Activated CD4-positive, alpha-beta memory T cell treated with anti-CD3 and anti-CD28 coated beads, Interleukin-2, amount 10 ng/mL, durations not matched to agents 7 days and 5 days (primary cell): Measurements from ENCODE around the gene TJP1. TPM values are rescaled to one million over a fixed set of nuclear protein-coding genes. Genes with fewer than 3 reads are reported as not detected.
"Not testable (repeated sequence)": the region's sequence is repeated elsewhere in the genome, so short reads cannot be mapped to it uniquely, and the experiment has no call there.

Experiments used
- CTCF ChIA-PET: fragments of 350-600 bp; sonication (Branson Sonifier 250); formaldehyde crosslinking; loops from one replicate; lab custom pipeline; 2021; ENCODE audit warnings: antibody characterized with exemption, inconsistent platforms; lab: Charles Lee
- POLR2A ChIA-PET: fragments of 350-600 bp; sonication (Branson Sonifier 250); formaldehyde crosslinking; loops from one replicate; lab custom pipeline; 2021; ENCODE audit warnings: antibody characterized with exemption; lab: Charles Lee
- DNase-seq: peaks from one replicate; pipeline ENCODE4 v3.0.0-alpha.2; 2020
- H3K27ac Mint-ChIP-seq: one replicate; pipeline ENCODE4 v1.8.0; 2021; ENCODE audit warnings: mild to moderate bottlenecking, mixed read lengths
- H3K27me3 Mint-ChIP-seq: one replicate; pipeline ENCODE4 v1.8.0; 2021; ENCODE audit warnings: mixed read lengths
- H3K36me3 Mint-ChIP-seq: one replicate; pipeline ENCODE4 v1.8.0; 2021; ENCODE audit warnings: low read depth, mixed read lengths
- H3K4me1 Mint-ChIP-seq: one replicate; pipeline ENCODE4 v1.8.0; 2021; ENCODE audit warnings: mixed read lengths
- H3K4me3 Mint-ChIP-seq: one replicate; pipeline ENCODE4 v1.8.0; 2021; ENCODE audit warnings: mild to moderate bottlenecking, mixed read lengths
- H3K9me3 Mint-ChIP-seq: one replicate; pipeline ENCODE4 v1.8.0; 2021; ENCODE audit warnings: mixed read lengths
- total RNA-seq, 2 experiments: library from RNA; stranded (reverse); gene quantifications; one replicate each; pipeline ENCODE4 v1.2.3, GENCODE V29; 2021

The TJP1 gene
- total RNA-seq, 2 experiments from 2014 or later, result not detected

GRCh38 chr15:29778382-29778781, 43.9 kb downstream of the TJP1 start:
- H3K9me3 Mint-ChIP-seq, result no peaks in the 10 kb centered on the region
- no peak for DNase-seq
- no peaks in the 10 kb centered on the region for H3K4me1 Mint-ChIP-seq
- ChIA-PET POLR2A (no interaction called here), CTCF (no interaction called here)
- no peak overlapping the region for H3K4me3 Mint-ChIP-seq
- no peak overlapping the region for H3K27ac Mint-ChIP-seq
- H3K27me3 Mint-ChIP-seq, result peaks cover 5% of the 10 kb centered on the region
- H3K36me3 Mint-ChIP-seq, result no peaks in the 10 kb centered on the region

DNA sequence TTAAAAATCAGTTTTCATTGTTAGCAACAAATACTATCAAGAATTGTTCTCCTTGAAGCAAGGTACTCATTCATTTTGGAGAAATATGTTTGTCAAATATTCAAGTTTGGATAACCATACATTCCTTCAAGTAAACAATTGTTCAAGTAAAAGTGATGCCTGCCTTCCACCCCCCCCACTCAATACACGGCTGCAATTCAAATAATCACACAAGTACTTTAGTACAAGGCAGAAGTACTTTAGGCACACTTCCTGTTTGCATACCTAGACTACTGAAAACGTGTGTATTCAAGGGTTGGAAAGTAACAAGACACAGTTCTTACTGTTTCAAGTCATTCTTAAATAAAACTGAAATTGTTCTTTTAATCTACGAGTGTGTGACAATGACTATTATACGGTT, 45.4 kb downstream of the TJP1 start:
- Mint-ChIP-seq H3K27me3 (peaks cover 5% of the 10 kb centered on the region), H3K4me1 (no peaks in the 10 kb centered on the region), H3K4me3 (no peak overlapping the region), H3K36me3 (no peaks in the 10 kb centered on the region), H3K27ac (no peak overlapping the region), H3K9me3 (no peaks in the 10 kb centered on the region)
- DNase-seq, result no peak
- ChIA-PET CTCF (no interaction called here), POLR2A (no interaction called here)

DNA sequence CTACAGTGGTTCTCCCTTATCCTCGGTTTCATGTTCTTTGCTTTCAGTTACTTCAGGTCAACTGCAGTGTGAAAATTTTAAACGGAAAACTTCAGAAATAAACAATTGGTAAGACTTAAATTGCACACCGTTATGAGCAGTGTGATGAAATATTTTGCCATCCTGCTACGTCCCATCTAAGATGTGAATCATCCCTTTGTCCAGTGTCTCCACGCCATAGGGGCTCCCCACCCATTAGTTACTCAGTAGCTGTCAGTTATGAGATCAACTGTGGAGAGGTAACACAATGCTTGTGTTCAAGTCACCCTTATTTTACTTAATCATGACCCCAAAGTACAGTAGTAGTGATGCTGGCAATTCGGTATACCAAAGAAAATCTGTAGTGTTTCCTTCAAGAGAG, 47.4 kb downstream of the TJP1 start:
- no peaks in the 10 kb centered on the region for H3K27me3 Mint-ChIP-seq
- H3K27ac Mint-ChIP-seq, result no peak overlapping the region

DNA sequence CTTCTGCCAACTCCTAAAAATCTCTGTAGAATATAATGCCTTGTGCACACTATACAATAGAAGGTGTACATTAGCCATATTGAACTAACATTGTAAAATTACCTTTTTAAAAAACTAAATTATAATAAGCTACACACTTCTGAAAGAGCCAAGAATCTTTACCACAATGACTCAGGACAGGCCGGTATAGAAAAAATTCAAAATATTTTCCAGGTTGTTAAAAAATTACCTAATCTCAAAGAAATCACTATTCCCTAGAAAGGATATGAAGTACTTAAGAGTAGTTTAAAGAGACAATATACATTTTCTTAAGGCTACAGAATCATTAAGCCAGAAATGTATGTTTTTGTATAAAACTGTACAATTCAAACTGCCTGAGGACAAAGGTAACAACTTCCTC, 48.5 kb downstream of the TJP1 start:
- Mint-ChIP-seq H3K36me3 (no peaks in the 10 kb centered on the region), H3K27me3 (no peaks in the 10 kb centered on the region), H3K27ac (no peak overlapping the region), H3K4me1 (no peaks in the 10 kb centered on the region), H3K4me3 (no peak overlapping the region), H3K9me3 (no peaks in the 10 kb centered on the region)
- CTCF ChIA-PET, result no interaction called here
- no peak for DNase-seq
- POLR2A ChIA-PET, result no interaction called here

More for the DNA sequence above, 47.4 kb downstream of the TJP1 start:
- POLR2A ChIA-PET, result no interaction called here
- Mint-ChIP-seq H3K4me1 (no peaks in the 10 kb centered on the region), H3K4me3 (no peak overlapping the region), H3K36me3 (no peaks in the 10 kb centered on the region), H3K9me3 (no peaks in the 10 kb centered on the region)
- DNase-seq, result no peak
- CTCF ChIA-PET, result no interaction called here

DNA sequence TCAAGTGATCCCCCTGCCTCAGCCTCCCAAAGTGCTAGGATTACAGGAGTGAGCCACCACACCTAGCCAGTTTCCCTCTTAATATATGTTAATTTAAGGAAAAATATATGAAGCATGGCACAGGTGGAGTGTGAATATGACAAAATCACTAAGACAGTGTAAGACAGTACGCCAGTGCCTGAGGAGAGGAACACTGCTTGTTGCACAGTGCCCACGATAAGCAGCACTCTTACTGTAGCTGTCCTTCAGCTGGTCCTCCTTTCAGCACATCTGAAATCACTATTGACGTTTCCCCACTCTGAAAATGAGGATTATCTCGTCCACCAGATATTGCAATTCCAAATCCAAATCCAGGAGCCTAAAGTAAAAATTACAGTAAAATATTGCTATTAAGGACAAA, 49.3 kb downstream of the TJP1 start:
- Mint-ChIP-seq H3K27ac (no peak overlapping the region), H3K9me3 (no peaks in the 10 kb centered on the region), H3K27me3 (no peaks in the 10 kb centered on the region), H3K4me1 (no peaks in the 10 kb centered on the region), H3K36me3 (no peaks in the 10 kb centered on the region), H3K4me3 (no peak overlapping the region)
- no peak for DNase-seq
- POLR2A ChIA-PET, result no interaction called here
- CTCF ChIA-PET, result no interaction called here

- Mint-ChIP-seq H3K9me3 (no peaks in the 10 kb centered on the region), H3K27ac (no peak overlapping the region), H3K4me3 (no peak overlapping the region), H3K27me3 (no peaks in the 10 kb centered on the region), H3K4me1 (no peaks in the 10 kb centered on the region), H3K36me3 (no peaks in the 10 kb centered on the region)
- ChIA-PET POLR2A (no interaction called here), CTCF (no interaction called here)
- DNase-seq, result no peak
These were observed 51.5 kb downstream of the TJP1 start for GRCh38 chr15:29770796-29771195.

- Mint-ChIP-seq H3K4me3 (no peak overlapping the region), H3K4me1 (no peaks in the 10 kb centered on the region), H3K27ac (no peak overlapping the region), H3K27me3 (no peaks in the 10 kb centered on the region), H3K36me3 (no peaks in the 10 kb centered on the region), H3K9me3 (no peaks in the 10 kb centered on the region)
- CTCF ChIA-PET, result no interaction called here
- POLR2A ChIA-PET, result interaction anchor here (1.2 kb wide), 1 partner anchor 20 kb away, joined by 3 read pairs; no protein-coding TSS in a partner anchor
- no peak for DNase-seq
These were observed 56.3 kb downstream of the TJP1 start for GRCh38 chr15:29765898-29766527.

DNA sequence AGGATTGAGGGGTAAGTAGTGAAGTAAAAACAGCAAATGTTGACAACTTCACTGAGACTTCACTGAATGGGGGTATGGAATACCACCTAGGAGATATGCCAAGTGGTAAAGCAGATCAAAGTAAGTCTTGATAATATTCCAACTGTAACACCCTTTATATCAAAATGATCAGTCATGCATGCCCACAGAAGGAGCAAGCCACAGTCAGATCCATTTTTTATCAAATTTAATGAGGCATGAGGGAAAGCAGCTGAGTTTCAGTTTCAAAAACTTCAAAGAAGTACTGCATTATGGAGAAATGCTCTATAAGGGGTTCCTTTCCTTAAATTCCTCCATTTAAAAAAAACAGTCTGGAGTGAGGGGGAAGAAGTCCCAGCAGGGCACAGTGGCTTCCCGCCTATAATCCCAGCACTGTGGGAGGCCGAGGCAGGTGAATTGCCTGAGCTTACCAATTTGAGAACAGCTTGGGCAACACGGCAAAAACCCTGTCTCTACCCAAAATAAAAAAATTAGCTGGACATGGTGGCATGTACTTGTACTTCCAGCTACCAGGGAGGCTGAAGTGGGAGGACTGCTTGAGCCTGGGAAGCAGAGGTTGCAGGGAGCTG, 56.9 kb downstream of the TJP1 start:
- H3K27me3 Mint-ChIP-seq, result no peaks in the 10 kb centered on the region
- CTCF ChIA-PET, result no interaction called here

DNA sequence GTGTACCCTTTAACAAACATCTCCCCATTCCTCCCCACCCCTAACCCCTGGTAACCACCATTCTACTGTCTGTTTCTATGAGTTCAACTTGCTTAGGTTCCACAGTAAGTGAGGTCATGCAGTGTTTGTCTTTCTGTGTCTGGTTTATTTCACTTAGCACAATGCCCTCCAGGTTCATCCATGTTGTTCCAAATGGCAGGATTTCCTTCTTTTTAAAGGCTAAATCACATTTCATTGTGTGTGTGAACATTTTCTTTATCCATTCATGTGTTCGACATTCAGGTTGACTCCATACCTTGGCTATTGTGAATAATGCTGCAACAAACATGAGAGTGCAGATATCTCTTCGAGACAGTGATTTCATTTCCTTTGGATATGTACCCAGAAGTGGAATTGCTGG, 62.7 kb downstream of the TJP1 start:
- H3K4me1 Mint-ChIP-seq, result no peaks in the 10 kb centered on the region
- POLR2A ChIA-PET, result no interaction called here
- DNase-seq, result no peak
- no peak overlapping the region for H3K27ac Mint-ChIP-seq
- peaks cover 8% of the 10 kb centered on the region for H3K27me3 Mint-ChIP-seq
- CTCF ChIA-PET, result no interaction called here
- no peak overlapping the region for H3K4me3 Mint-ChIP-seq
- no peaks in the 10 kb centered on the region for H3K36me3 Mint-ChIP-seq
- no peaks in the 10 kb centered on the region for H3K9me3 Mint-ChIP-seq

More for the DNA sequence above, 56.9 kb downstream of the TJP1 start:
- no peak for DNase-seq
- POLR2A ChIA-PET, result interaction anchor here (1.2 kb wide), 1 partner anchor 20 kb away, joined by 3 read pairs; no protein-coding TSS in a partner anchor
- no peaks in the 10 kb centered on the region for H3K36me3 Mint-ChIP-seq
- no peaks in the 10 kb centered on the region for H3K4me1 Mint-ChIP-seq
- H3K27ac Mint-ChIP-seq, result no peak overlapping the region
- H3K9me3 Mint-ChIP-seq, result no peaks in the 10 kb centered on the region
- H3K4me3 Mint-ChIP-seq, result no peak overlapping the region

- DNase-seq, result no peak
- Mint-ChIP-seq H3K27ac (no peak overlapping the region), H3K9me3 (peaks cover 2% of the 10 kb centered on the region), H3K4me1 (no peaks in the 10 kb centered on the region), H3K27me3 (peaks cover 8% of the 10 kb centered on the region), H3K4me3 (no peak overlapping the region), H3K36me3 (no peaks in the 10 kb centered on the region)
- CTCF ChIA-PET, result no interaction called here
- POLR2A ChIA-PET, result no interaction called here
These were observed 65.7 kb downstream of the TJP1 start for GRCh38 chr15:29756358-29757267.

DNA sequence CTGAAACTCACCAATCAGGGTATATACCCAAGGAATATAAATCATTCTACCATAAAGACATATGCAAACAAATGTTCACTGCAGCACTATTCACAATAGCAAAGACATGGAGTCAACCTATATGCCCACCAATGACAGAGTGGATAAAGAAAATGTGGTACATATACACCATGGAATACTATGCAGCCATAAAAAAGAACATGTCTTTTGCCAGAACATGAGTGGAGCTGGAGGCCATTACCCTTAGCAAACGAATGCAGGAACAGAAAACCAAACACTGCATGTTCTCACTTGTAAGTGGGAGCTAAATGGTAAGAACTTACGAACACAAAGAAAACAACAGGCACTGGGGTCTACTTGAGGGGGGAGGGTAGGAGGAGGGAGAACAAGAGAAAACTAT, 68.3 kb downstream of the TJP1 start:
- H3K27ac Mint-ChIP-seq, DNase-seq, H3K4me3 Mint-ChIP-seq, H3K4me1 Mint-ChIP-seq, H3K27me3 Mint-ChIP-seq, H3K9me3 Mint-ChIP-seq, H3K36me3 Mint-ChIP-seq, CTCF ChIA-PET, POLR2A ChIA-PET: not testable (repeated sequence)

DNA sequence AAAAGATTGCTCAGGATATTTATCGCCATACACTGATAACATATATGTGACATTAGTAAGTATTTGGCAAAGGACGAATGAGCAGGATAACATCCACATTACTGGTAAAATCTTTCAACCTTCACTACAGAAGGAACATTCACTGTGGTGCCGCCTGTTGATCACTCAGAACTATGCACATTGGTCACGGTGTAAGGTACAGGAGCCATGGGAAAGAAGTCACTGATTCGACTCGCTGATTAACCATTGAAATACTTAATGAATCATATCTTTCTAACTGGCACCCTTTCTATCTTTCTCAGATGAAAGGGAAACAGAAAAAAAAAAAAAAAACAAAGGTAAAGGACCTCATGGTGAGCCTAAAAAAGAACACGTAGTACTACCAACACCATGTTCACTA, 68.8 kb downstream of the TJP1 start:
- ChIA-PET CTCF (no interaction called here), POLR2A (no interaction called here)
- Mint-ChIP-seq H3K4me3 (no peak overlapping the region), H3K9me3 (peaks cover 2% of the 10 kb centered on the region), H3K4me1 (no peaks in the 10 kb centered on the region), H3K36me3 (no peaks in the 10 kb centered on the region), H3K27me3 (peaks cover 5% of the 10 kb centered on the region), H3K27ac (no peak overlapping the region)
- DNase-seq, result no peak

GRCh38 chr15:29750754-29751153, 71.5 kb downstream of the TJP1 start:
- Mint-ChIP-seq H3K9me3 (peaks cover 2% of the 10 kb centered on the region), H3K27ac (no peak overlapping the region), H3K36me3 (no peaks in the 10 kb centered on the region), H3K4me1 (no peaks in the 10 kb centered on the region), H3K27me3 (no peaks in the 10 kb centered on the region), H3K4me3 (no peak overlapping the region)
- CTCF ChIA-PET, result no interaction called here
- POLR2A ChIA-PET, result no interaction called here
- DNase-seq, result no peak
